GM03348 (cell line): ENCODE results near the gene KIF5B.
A peak's percentile ranks its signal among the peaks of the same experiment; 100 is the strongest.
"Not testable (repeated sequence)": the region's sequence is repeated elsewhere in the genome, so short reads cannot be mapped to it uniquely, and the experiment has no call there.

Experiments used
- DNase-seq: peaks from one replicate; pipeline ENCODE4 v3.0.0; 2012; ENCODE audit warnings: low spot score

Gene KIF5B

DNA sequence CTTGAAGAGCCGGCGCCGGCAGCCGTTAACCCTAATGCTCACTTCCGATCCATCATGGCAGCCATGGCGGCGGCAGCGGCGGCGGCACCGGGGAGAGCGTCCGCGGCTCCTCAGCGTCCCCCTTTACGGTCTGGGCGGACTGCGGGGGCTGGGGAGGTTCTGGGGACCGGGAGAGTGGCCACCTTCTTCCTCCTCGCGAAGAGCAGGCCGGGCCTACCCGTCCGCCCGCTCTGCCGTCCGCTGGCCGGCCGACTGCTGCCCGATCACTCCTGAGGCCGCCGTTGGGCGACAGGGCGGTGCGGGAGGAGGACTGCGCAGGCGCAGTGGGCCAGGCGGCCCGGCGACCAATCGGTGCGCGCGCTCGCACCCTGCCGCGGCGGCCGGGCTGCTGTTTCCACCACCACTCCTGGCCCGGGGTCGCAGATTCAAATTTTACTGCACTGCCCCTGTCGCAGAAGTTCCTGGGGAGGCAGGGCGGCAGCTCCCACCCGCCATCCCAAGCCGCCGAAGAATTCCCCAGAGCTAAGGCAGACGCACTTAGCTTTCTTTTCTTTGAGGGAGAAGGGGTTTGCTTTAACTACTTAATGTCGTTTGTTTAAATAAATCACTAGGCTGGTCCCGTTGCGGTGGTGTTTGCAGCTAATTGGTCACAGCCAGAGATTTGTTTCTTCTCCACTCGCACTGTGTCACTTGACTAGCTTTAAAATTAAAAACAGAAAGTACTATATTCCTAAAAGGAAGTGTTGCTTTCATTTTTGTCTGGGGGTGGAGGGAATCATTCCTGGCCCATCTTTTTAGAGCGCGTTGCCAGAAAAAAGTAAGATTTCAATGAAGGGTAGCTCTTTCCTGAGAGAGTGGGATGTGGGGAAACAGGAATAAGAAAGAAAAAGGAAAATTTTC, at the start of gene KIF5B:
Gene KIF5B (minus strand): TSS at position 290 of the 900 bp plus-strand sequence. CDS start 452 bp downstream, outside the sequence.
- DNase-seq, result peak; percentile 99

- DNase-seq, result no peak
Observed at GRCh38 chr10:32105782-32106382, 49.7 kb upstream of the KIF5B start.

DNA sequence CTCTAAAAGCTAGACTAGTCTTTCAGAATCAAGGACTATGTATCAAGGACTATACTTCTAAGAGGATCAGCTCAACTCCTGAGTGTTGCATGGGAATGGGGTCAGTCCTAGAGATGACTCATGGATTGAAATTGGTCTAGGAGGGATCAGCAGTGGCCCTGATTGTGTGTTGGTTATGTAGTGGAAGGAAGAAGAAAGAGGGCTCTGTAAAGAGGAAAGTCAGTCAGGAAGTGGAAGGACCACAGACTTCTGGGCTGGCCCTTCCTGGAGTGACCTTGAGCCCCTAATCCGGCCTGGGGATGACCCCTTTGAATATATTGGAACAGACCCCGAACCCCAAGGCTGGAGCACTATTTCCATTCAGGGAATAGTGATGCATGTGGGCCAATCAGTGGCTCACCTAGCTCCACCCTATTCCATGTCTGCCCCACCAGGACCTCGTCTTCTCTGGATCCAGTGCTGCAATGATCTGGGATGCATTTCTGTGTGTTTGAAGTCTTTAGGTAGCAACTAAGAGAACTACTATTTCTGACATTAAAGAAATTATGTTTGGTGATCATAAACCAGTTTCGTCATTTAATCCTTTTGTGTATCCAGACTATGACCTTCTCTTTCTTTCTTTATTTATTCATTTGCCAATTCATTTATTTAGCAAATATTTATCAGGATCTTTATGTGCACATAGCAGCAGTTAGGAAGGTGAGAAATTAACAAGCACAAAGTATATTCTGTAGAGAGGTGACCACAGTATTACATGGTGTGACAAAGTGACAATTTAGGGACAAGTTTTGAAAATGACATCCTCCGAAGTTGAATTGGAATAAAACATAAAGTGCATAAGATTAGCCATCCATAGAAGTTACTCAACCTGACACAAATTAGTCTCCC, 48.6 kb upstream of the KIF5B start:
- peak; percentile 31 for DNase-seq

DNA sequence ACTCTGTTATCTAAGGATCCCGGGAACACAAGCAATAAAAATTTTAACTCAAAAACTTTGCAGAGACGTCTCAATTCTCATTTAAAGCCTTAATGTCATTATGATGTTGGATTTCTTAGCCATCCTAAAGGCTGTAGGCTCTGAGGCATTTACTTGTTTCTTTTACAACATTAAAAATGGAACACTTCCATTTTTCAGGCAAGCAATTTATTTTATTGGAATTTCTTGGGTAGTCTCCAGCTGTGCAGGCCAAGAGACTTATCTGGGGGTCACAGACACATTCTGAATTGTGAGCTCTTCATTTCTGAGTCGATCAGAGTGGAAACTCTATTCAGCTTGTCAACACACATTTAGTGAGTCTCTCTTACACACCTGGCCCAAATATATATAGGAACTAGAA, 48.0 kb upstream of the KIF5B start:
- DNase-seq, result peak; percentile 8

DNA sequence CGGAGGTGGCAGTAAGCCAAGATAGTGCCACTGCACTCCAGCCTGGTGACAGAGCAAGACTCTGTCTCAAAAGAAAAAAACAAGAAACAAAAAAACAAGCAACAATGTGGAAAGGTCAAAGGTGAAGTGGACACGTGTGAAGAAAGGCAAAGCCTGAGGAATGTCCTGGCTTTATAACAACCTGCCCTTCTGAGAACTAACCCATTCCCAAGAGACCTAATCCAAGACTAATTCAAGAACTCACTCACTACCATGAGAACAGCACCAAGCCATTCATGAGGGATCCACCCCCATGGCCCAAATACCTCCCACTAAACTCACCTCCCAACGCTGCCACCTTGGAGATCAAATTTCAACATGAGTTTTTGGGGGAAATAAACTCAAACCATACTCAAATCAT, 47.5 kb upstream of the KIF5B start:
- no peak for DNase-seq

DNA sequence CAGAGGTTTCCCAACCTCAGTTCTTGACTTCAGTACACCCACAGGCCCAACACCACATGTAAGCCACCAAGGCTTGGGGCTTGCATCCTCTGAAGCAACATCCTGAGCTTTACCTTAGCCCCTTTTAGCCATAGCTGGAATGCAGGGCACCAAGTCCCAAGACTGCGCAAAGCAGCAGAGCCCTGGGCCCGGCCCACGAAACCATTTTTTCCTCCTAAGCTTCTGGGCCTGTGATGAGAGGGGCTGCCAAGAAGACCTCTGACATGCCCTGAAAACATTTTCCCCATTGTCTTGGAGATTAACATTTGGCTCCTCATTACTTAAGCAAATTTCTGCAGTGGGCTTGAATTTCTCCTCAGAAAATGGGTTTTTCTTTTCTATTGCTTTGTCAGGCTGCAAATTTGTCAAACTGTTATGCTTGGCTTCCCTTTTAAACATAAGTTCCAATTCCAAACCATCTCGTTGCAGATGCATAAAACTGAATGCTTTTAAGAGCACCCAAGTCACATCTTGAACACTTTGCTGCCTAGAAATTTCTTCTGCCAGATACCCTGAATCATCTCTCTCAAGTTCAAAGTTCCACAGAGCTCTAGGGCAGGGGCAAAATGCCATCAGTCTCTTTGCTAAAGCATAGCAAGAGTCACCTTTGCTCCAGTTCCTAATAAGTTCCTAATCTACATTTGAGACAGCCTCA, 42.5 kb upstream of the KIF5B start:
- not testable (repeated sequence) for DNase-seq

DNA sequence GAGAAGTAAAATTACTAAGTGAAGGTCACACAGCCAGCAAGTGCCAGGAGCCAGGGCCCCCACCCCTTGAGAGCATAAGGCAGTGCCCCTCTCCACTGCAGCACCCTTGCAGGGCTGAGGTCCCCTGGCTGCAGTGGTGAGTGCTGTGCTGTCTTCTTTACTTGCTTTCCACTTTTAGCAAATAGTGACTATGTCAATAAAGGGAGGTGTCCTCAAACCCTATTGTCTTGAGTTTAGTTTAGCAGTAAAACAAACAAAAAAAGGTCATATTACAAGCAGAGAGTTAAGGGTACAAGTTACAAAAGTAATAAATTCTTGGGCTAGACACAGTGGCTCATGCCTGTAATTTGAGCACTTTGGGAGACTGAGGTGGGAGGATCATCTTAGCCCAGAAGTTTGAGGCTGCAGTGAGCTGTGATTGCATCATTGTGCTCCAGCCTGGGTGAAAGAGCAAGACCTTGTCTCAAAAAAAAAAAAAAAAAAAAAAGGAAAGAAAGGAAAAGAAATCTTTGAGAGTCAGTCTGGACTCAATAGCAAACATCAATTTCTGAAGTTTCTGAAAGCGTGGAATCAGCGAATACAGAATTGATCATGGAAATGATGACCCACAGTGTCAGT, 39.0 kb upstream of the KIF5B start:
- DNase-seq, result no peak

DNA sequence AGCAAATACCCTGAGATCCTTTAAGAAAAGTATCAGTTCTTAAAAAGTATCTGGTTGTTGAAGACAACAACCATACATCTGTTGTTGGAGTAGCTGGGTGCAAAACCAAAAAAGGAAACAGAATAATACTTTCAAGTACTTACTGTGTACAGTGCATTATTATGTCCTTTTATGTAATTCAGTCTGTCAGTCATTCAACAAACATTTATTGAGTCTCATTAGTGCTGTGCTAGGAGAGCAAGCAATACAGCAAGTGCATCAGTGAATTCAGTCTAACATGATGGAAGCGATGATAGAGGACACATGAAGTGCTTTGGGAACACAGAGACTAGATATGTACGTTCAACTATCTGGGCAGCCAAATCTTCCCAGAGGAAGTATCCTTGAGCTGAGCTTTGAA, 37.4 kb upstream of the KIF5B start:
- no peak for DNase-seq

- no peak for DNase-seq
Observed at GRCh38 chr10:32091046-32091445, 34.8 kb upstream of the KIF5B start.

DNA sequence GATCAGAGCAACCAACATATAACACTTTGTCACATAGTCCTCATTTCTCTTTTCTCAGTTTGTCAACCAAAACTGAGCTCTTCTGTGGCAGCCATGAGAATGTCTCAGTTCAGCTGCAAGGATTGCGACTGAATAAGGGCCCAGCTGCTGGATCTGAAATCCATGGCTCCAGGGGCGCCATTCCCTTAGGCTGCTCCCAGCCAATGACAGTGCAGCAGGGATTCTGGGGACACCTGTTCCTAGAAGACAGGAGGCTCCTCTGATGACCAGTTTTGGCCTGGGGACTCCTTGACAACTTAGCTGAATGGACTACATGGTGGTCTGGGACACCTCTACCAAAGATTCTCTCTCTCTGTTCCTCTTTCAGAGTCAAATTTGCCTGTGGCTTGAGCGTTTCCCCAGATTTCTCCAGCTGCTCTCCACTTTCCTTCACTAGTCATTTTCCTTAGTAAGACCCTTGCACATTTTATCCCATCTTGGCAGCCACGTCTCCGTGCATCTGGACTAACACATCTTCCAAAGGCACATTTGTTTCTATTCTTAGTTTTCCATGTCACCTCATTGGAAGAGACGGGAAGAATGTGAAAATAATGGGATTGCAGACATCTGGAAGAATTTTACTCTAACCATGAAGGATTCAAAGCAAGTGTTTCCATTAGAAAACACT, 28.1 kb upstream of the KIF5B start:
- DNase-seq, result no peak

DNA sequence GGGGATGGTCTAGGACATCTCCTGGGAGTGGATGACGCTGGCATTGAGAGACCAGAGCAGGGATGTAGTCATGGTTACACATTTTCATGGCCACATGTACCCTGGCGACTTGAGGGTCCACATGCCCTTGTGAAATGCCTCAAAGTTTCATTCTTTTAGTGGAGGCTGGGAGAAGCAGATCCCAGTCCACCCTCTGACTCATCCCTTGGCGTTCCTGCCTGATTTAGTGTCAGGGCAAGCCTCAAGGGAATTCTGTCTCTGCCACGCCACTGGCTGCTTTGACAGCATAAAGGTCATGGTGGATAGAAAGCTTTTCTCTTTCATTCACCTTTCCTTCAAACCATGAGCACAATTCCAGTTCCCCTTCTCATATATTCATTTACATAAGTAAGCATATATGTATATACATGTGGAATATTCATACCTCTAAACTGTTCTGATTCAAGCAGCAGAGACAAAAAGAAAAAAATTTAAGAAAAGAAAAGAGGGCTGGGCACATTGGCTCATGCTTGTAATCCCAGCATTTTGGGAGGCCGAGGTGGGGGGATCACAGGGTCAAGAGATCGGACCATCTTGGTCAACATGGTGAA, 21.8 kb upstream of the KIF5B start:
- peak; percentile 87 for DNase-seq

- DNase-seq, result peak; percentile 22
Observed at GRCh38 chr10:32073659-32074058, 17.4 kb upstream of the KIF5B start.

- no peak for DNase-seq
Observed at GRCh38 chr10:32073128-32073527, 16.9 kb upstream of the KIF5B start.

GRCh38 chr10:32072025-32072800, 16.0 kb upstream of the KIF5B start:
- no peak for DNase-seq

DNA sequence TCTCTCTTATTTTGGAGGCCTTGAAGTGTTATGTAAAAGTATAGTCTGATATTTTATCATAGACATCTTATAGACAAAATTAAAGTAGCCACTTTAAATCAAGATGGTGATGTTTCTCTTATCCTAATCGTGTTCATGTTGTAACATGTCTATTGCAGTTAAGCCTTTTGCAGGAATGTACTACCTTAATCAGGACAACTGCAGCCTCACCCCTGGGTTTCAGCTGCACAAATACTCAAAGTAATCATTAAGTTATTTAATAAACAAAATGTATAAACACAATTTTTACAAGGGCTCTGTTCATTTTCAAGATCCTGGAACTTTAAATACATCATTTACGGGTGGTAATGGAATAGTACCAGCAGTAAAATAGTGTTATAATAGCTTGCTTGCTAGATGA, 14.4 kb upstream of the KIF5B start:
- no peak for DNase-seq

- DNase-seq, result no peak
Observed at GRCh38 chr10:32068569-32068968, 12.3 kb upstream of the KIF5B start.

DNA sequence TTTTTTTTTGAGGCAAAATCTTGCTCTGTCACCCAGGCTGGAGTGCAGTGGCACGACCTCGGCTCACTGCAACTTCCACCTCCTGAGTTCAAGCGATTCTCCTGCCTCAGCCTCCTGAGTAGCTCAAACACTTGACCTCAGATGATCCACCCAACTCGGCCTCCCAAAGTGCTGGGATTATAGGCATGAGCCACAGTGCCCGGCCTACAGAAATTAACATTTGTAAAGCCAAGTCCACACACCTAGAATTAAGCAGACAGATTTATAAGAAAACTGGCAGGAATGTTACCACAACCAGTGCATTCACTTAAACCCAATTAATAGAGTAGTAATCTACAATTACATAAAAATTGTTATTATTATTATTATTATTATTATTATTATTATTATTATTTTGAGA, 11.7 kb upstream of the KIF5B start:
- not testable (repeated sequence) for DNase-seq

DNA sequence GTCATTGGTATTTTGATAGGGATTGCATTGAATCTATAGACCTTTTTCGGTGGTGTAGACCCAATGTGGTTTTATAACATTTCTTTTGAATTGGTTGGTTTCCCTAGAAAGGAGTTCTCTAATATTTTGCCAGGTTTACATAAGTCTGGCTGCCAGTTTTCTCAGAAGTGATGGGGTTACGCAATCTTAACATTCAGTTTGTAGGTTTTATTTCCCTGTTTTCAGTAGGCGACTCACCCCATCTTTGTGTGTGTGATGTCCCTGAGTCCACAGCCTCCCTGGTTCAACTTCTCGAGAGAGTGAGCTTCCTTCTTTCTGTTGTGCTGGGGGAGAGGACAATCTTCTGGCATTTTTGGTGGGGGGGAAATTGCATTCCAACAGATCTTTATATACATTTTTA, 9.6 kb upstream of the KIF5B start:
- peak; percentile 42 for DNase-seq

GRCh38 chr10:32061440-32061839, 5.2 kb upstream of the KIF5B start:
- no peak for DNase-seq

GRCh38 chr10:32060347-32060746, 4.1 kb upstream of the KIF5B start:
- no peak for DNase-seq
